ENCODE measurements around the gene RIN3. TPM values are rescaled to one million over a fixed set of nuclear protein-coding genes. Genes with fewer than 3 reads are reported as not detected.

The RIN3 gene
- polyA plus RNA-seq, 1 experiment: 8.2 TPM

- POLR2A ChIA-PET: no interaction called here
- DNase-seq (ENCODE audit: low read depth): no peak
- no peak for TF ChIP-seq CTCF (IDR thresholded peaks at IDR 0.05; ENCODE audit: insufficient read depth, low read depth, low read length)
- Histone ChIP-seq H3K27me3 (ENCODE audit: control insufficient read depth, insufficient read depth, low read length) (no peaks in the 10 kb centered on the region), H3K4me3 (ENCODE audit: low read depth, low read length) (no peak overlapping the region), H3K36me3 (ENCODE audit: control insufficient read depth, insufficient read depth, low read length) (no peaks in the 10 kb centered on the region)
- CTCF ChIA-PET: no interaction called here
These were observed 115.1 kb downstream of the RIN3 start for GRCh38 chr14:92628636-92629035.

- POLR2A ChIA-PET: no interaction called here
These were observed 116.8 kb downstream of the RIN3 start for GRCh38 chr14:92630367-92630766.

GRCh38 chr14:92631098-92631497 is 117.5 kb downstream of the RIN3 start:
- CTCF ChIA-PET: interaction anchor here (1.1 kb wide), 1 partner anchor 49 kb away, joined by 3 read pairs; no protein-coding TSS in a partner anchor

More at GRCh38 chr14:92630367-92630766, 116.8 kb downstream of the RIN3 start:
- CTCF ChIA-PET: interaction anchor here (1.1 kb wide), 1 partner anchor 50 kb away, joined by 3 read pairs; no protein-coding TSS in a partner anchor
- no peak for TF ChIP-seq CTCF (IDR thresholded peaks at IDR 0.05; ENCODE audit: insufficient read depth, low read depth, low read length)
- no peak for DNase-seq (ENCODE audit: low read depth)
- H3K36me3 ChIP-seq (ENCODE audit: control insufficient read depth, insufficient read depth, low read length): no peaks in the 10 kb centered on the region
- no peak overlapping the region for H3K4me3 ChIP-seq (ENCODE audit: low read depth, low read length)
- no peaks in the 10 kb centered on the region for H3K27me3 ChIP-seq (ENCODE audit: control insufficient read depth, insufficient read depth, low read length)

GRCh38 chr14:92632546-92633273 is 119.1 kb downstream of the RIN3 start:
- ChIA-PET CTCF (interaction anchor here (1.2 to 1.4 kb wide), 2 partner anchors 12 to 40 kb away, joined by 4 read pairs; no protein-coding TSS in a partner anchor), POLR2A (no interaction called here)
- TF ChIP-seq CTCF (IDR thresholded peaks at IDR 0.05; ENCODE audit: insufficient read depth, low read depth, low read length): no peak
- DNase-seq (ENCODE audit: low read depth): no peak
- Histone ChIP-seq H3K27me3 (ENCODE audit: control insufficient read depth, insufficient read depth, low read length) (no peaks in the 10 kb centered on the region), H3K4me3 (ENCODE audit: low read depth, low read length) (no peak overlapping the region), H3K36me3 (ENCODE audit: control insufficient read depth, insufficient read depth, low read length) (no peaks in the 10 kb centered on the region)

More at GRCh38 chr14:92631098-92631497, 117.5 kb downstream of the RIN3 start:
- POLR2A ChIA-PET: no interaction called here
- H3K4me3 ChIP-seq (ENCODE audit: low read depth, low read length): no peak overlapping the region
- TF ChIP-seq CTCF (IDR thresholded peaks at IDR 0.05; ENCODE audit: insufficient read depth, low read depth, low read length): no peak
- no peaks in the 10 kb centered on the region for H3K36me3 ChIP-seq (ENCODE audit: control insufficient read depth, insufficient read depth, low read length)
- no peak for DNase-seq (ENCODE audit: low read depth)
- no peaks in the 10 kb centered on the region for H3K27me3 ChIP-seq (ENCODE audit: control insufficient read depth, insufficient read depth, low read length)

- TF ChIP-seq CTCF (IDR thresholded peaks at IDR 0.05; ENCODE audit: insufficient read depth, low read depth, low read length): no peak
- H3K4me3 ChIP-seq (ENCODE audit: low read depth, low read length): no peak overlapping the region
- ChIA-PET CTCF (interaction anchor here (1.0 to 1.4 kb wide), 3 partner anchors 11 to 54 kb away, joined by 3 to 4 read pairs (median 4); no protein-coding TSS in a partner anchor), POLR2A (interaction anchor here (1.1 kb wide), 1 partner anchor 13 kb away, joined by 7 read pairs; no protein-coding TSS in a partner anchor)
- no peaks in the 10 kb centered on the region for H3K36me3 ChIP-seq (ENCODE audit: control insufficient read depth, insufficient read depth, low read length)
- DNase-seq (ENCODE audit: low read depth): no peak
- H3K27me3 ChIP-seq (ENCODE audit: control insufficient read depth, insufficient read depth, low read length): no peaks in the 10 kb centered on the region
These were observed 119.7 kb downstream of the RIN3 start for GRCh38 chr14:92633274-92633616.

All from BJ (cell line).